GM18867 (cell line): ENCODE results near the gene CDK13.
"Not testable (repeated sequence)": the region's sequence is repeated elsewhere in the genome, so short reads cannot be mapped to it uniquely, and the experiment has no call there.

Experiments
- ATAC-seq: cut with Tn5 transposase; IDR thresholded peaks from one replicate; pipeline ENCODE4 v1.9.1; 2021; ENCODE audit warnings: mild to moderate bottlenecking, moderate library complexity; ENCODE audit not compliant: unreplicated experiment

CDK13 gene

DNA sequence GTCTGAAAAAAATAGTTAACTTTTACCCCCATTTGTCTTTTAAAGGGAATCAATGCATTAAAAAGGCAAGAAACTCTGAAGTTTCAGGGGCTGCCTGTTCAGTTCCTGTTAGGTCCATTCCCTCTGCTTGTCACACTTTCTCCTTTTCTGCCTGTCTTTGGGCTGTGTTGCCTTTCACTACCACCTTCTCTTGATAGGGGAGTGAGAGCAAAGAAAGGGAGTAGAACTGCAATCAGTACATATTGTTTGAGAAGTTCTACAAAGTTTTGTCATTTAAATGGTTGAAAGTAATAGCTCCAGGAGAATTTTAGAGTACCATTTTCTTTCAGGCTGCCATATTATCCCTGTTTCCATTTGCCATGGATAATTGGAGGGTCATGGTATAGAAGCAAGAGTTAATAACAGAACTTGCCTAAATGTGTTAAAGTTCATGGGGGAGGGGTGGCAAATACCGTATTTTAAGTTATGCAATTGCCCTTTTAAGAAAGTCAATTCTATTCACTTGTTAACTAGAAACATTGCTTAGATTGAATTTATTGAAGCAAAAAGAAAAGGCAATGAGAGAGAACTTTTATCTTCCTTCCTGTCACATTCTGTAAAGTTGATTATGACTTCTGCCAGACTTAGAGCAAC lies 145.8 kb downstream of the CDK13 start:
- ATAC-seq = no peak

- ATAC-seq = no peak
Measured at GRCh38 chr7:40097728-40098127, 147.7 kb downstream of the CDK13 start.

- ATAC-seq = no peak
Measured at GRCh38 chr7:40098810-40099209, 148.8 kb downstream of the CDK13 start.

GRCh38 chr7:40099837-40100236 lies 149.8 kb downstream of the CDK13 start:
- ATAC-seq = no peak

GRCh38 chr7:40101201-40101600 lies 151.1 kb downstream of the CDK13 start:
- no peak for ATAC-seq

DNA sequence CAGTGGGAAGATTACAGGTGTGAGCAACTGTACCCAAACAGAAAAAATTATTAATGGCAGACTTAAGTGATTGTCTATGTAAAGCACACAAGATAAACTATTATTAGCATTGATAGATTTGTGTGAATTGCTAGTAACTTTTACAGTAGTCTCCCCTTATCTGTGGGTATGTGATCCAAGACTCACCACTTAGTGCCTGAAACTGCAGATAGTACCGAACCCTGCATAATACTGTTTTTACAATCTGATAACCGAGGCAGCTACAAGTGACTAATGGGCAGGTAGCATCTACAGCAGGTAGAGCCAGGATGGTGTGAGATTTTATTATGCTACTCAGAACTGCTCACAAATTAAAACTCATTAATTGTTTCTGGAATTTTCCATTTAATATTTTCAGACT lies 152.8 kb downstream of the CDK13 start:
- ATAC-seq = no peak

DNA sequence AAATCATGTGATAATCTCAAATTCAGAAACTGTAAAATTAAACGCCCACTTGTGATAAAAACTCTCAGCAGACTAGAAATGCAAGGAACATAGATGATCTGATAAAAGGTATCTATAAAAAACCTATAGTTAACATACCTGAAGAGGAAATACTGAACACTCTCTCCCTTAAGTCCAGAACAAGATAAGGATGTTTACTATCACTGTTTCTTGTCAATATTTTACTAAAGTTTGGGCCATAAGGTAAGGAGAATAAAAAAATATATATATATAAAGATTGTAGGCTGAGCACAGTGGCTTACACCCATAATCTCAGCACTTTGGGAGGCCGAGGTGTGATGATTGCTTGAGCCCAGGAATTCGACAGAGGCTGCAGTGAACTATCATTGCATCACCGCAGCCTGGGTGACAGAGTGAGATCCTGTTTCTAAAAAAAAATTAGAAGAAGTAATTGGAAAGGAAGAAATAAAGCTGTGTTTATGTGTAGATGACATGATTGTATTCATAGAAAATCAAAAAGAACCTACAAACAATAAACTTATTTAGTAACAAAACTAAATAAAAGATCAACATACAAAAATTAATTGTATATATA lies 155.9 kb downstream of the CDK13 start:
- ATAC-seq = no peak

- ATAC-seq = no peak
Measured at GRCh38 chr7:40115936-40116335, 165.9 kb downstream of the CDK13 start.

GRCh38 chr7:40117199-40117598 lies 167.1 kb downstream of the CDK13 start:
- ATAC-seq = not testable (repeated sequence)

DNA sequence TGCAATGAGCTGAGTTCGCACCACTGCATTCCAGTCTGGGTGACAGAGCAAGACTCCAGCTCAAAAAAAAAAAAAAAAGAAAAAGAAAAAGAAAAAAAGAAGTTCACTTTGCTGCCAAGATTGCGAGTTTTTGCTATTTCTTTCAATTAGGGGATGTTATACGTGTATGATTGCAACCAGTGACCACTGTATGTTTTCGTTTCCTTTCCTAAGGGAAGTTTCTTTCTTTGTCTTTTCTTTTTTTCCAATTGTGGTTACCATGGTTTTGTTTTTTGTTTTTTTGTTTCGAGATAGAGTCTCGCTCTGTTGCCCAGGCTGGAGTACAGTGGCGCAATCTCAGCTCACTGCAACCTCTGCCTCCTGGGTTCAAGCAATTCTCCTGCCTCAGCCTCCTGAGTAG lies 168.1 kb downstream of the CDK13 start:
- not testable (repeated sequence) for ATAC-seq

DNA sequence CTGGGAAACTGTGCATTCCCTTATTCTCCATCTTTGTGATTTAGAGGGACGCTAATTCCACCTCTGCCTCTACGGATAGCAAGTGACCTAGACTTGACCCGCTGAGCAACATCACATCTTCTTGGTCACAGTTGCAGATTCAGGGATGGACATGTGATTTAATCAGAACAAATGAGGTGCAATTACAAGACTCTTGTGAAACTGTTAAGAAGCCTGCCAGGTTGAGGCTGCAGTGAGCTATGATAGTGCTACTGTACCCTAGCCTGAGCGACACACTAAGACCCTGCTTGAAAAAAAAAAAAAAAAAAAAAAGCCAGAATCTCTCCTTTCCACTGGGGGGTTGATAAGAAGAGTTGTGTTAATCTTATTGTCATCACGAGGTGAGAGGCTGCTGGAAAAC lies 170.0 kb downstream of the CDK13 start:
- no peak for ATAC-seq

GRCh38 chr7:40122100-40122939 lies 172.3 kb downstream of the CDK13 start:
- ATAC-seq = not testable (repeated sequence)

DNA sequence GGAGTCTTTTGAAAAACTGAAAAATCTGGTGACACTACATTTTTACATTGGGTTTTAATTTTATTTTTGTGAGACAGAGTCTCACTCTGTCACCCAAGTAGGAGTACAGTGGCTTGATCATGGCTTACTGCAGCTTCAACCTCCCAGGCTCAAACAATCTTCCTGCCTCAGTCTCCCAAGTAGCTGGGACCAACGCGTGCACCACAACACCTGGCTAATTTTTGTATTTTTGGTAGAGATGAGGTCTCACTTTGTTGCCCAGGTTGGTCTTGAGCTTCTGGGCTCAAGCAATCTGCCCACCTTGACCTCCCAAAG lies 172.8 kb downstream of the CDK13 start:
- ATAC-seq = no peak

- ATAC-seq = peak; percentile 54
Measured at GRCh38 chr7:40133561-40134427, 183.7 kb downstream of the CDK13 start.

GRCh38 chr7:40134428-40135316 lies 184.6 kb downstream of the CDK13 start, which contains the start of the genes MPLKIP and SUGCT:
Gene MPLKIP (minus strand): TSS chr7:40134622. CDS start chr7:40134567, 55 bp downstream.
Gene SUGCT (plus strand): TSS chr7:40135005.
- ATAC-seq = peak; percentile 90

- no peak for ATAC-seq
Measured at GRCh38 chr7:40135317-40135610, 185.2 kb downstream of the CDK13 start.

- no peak for ATAC-seq
Measured at GRCh38 chr7:40137563-40137962, 187.5 kb downstream of the CDK13 start.

DNA sequence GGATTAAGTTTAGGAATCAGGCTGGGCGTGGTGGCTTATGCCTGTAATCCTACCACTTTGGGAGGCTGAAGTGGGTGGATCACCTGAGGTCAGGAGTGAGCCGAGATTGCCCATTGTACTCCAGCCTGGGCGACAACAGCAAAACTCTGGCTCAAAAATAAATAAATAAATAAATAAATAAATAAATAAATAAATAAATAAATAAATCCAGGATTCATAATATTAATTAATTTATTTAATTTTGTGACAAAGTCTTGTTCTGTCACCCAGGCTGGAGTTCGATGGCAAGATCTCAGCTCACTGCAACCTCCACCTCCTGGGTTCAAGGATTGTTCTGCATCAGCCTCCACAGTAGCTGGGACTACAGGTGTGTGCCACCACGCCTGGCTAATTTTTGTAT lies 188.9 kb downstream of the CDK13 start:
- no peak for ATAC-seq

DNA sequence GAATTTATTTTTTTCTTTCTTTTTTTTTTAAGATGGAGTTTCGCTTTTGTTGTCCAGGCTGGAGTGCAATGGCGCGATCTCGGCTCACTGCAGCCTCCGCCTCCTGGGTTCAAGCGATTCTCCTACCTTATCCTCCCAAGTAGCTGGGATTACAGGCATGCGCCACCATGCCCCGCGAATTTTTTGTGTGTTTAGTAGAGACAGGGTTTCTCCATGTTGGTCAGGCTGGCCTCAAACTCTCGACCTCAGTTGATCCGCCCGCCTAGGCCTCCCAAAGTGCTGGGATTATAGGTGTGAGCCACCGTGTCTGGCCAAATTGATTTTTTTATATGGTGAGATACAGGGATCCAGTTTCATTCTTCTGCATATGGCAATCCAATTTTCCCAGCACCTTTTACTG lies 189.8 kb downstream of the CDK13 start:
- ATAC-seq = not testable (repeated sequence)

GRCh38 chr7:40141916-40142315 lies 191.9 kb downstream of the CDK13 start:
- not testable (repeated sequence) for ATAC-seq
